GM23338 (cell line): Measurements from ENCODE around the gene PDRG1. TPM values are rescaled to one million over a fixed set of nuclear protein-coding genes. Genes with fewer than 3 reads are reported as not detected.
A peak's percentile ranks its signal among the peaks of the same experiment; 100 is the strongest.

Source experiments
- ATAC-seq: fragments of 200-7000 bp; cut with Tn5 transposase; 3 replicates; pipeline ENCODE4 v1.9.1; 2020
- DNase-seq: peaks from one replicate; pipeline ENCODE4 v3.0.0-alpha.2; 2015; ENCODE audit warnings: low spot score
- H2AFZ ChIP-seq: fragments of 200-600 bp; sonication (generic); 2 replicates; pipeline ENCODE4 v1.8.0; 2016; ENCODE audit warnings: antibody characterized with exemption, mild to moderate bottlenecking, moderate library complexity
- H3F3A ChIP-seq: fragments of 200-600 bp; sonication (generic); replicated peaks from 2 replicates; pipeline ENCODE4 v1.8.0; 2017; ENCODE audit warnings: antibody characterized with exemption, mixed run types, low read depth
- H3K27ac ChIP-seq: fragments of 200-600 bp; sonication (generic); 2 replicates; pipeline ENCODE4 v1.6.1; 2016; ENCODE audit warnings: low read depth
- H3K27me3 ChIP-seq: fragments of 200-600 bp; sonication (generic); 2 replicates; pipeline ENCODE4 v1.8.0; 2016; ENCODE audit warnings: mild to moderate bottlenecking, mixed run types, moderate library complexity; ENCODE audit not compliant: insufficient read depth
- H3K36me3 ChIP-seq: fragments of 200-600 bp; sonication (generic); 2 replicates; pipeline ENCODE4 v1.8.0; 2016; ENCODE audit warnings: mild to moderate bottlenecking; ENCODE audit not compliant: insufficient read depth
- H3K4me1 ChIP-seq: fragments of 200-600 bp; sonication (generic); 2 replicates; pipeline ENCODE4 v1.8.0; 2016; ENCODE audit warnings: mild to moderate bottlenecking, moderate library complexity; ENCODE audit not compliant: insufficient read depth
- H3K4me2 ChIP-seq: fragments of 200-600 bp; sonication (generic); 2 replicates; pipeline ENCODE4 v1.7.1; 2017; ENCODE audit warnings: mixed run types
- H3K4me3 ChIP-seq: fragments of 200-600 bp; sonication (generic); 2 replicates; pipeline ENCODE4 v1.6.1; 2016; ENCODE audit warnings: mixed run types
- H3K79me2 ChIP-seq: fragments of 200-600 bp; sonication (generic); replicated peaks from 2 replicates; pipeline ENCODE4 v1.8.0; 2017; ENCODE audit warnings: mild to moderate bottlenecking; ENCODE audit not compliant: insufficient read depth
- H3K9me2 ChIP-seq: fragments of 200-600 bp; sonication (generic); 2 replicates; pipeline ENCODE4 v1.8.0; 2017; ENCODE audit not compliant: insufficient read depth
- H4K20me1 ChIP-seq: fragments of 200-600 bp; sonication (generic); replicated peaks from 2 replicates; pipeline ENCODE4 v1.8.0; 2017; ENCODE audit warnings: mild to moderate bottlenecking; ENCODE audit not compliant: insufficient read depth
- H3K27ac Mint-ChIP-seq: 2 replicates; pipeline ENCODE4 v1.8.0; 2020; ENCODE audit warnings: inconsistent platforms, mild to moderate bottlenecking, moderate library complexity, mixed read lengths
- H3K27me3 Mint-ChIP-seq: 3 replicates; pipeline ENCODE4 v1.8.0; 2022; ENCODE audit warnings: low read depth, mild to moderate bottlenecking, moderate library complexity, mixed read lengths, inconsistent platforms; ENCODE audit not compliant: insufficient read depth, poor library complexity
- H3K36me3 Mint-ChIP-seq: 3 replicates; pipeline ENCODE4 v1.8.0; 2021; ENCODE audit warnings: low read depth, mild to moderate bottlenecking, inconsistent platforms, moderate library complexity, mixed read lengths
- H3K4me1 Mint-ChIP-seq: 3 replicates; pipeline ENCODE4 v1.8.0; 2020; ENCODE audit warnings: mild to moderate bottlenecking, inconsistent platforms, mixed read lengths
- H3K4me3 Mint-ChIP-seq: 3 replicates; pipeline ENCODE4 v1.8.0; 2021; ENCODE audit warnings: moderate library complexity, mild to moderate bottlenecking, inconsistent platforms, mixed read lengths
- H3K9me3 Mint-ChIP-seq: 3 replicates; pipeline ENCODE4 v1.8.0; 2020; ENCODE audit warnings: moderate library complexity, mild to moderate bottlenecking, inconsistent platforms, mixed read lengths
- CREB1 ChIP-seq: fragments of 250-450 bp; sonication (Bioruptor Pico); IDR thresholded peaks from 2 replicates; pipeline ENCODE4 v1.5.0; 2020; ENCODE audit warnings: low read depth, mild to moderate bottlenecking, moderate library complexity
- CTCF ChIP-seq, 2 experiments: fragments of 200-600 bp in 1 of 2; sonication (generic) in 1 of 2; conservative IDR thresholded peaks; 2 replicates each; pipeline versions ENCODE4 v1.5.1 to v1.6.1; 2016 to 2017; ENCODE audit warnings: antibody characterized with exemption in 2 of 2, low read depth in 2 of 2, mild to moderate bottlenecking in 2 of 2, moderate library complexity in 1 of 2
- ETS1 ChIP-seq: IDR thresholded peaks from 2 replicates; pipeline ENCODE4 v1.6.1; 2016; ENCODE audit warnings: antibody characterized with exemption
- EZH2 ChIP-seq: fragments of 200-600 bp; sonication (generic); IDR thresholded peaks from one replicate; pipeline ENCODE4 v1.8.0; 2017; ENCODE audit warnings: antibody characterized with exemption, mild to moderate bottlenecking, low read depth; ENCODE audit not compliant: unreplicated experiment
- EZH2phosphoT487 ChIP-seq: fragments of 200-600 bp; sonication (generic); IDR thresholded peaks from one replicate; pipeline ENCODE4 v1.8.1; 2018; ENCODE audit warnings: antibody characterized with exemption; ENCODE audit not compliant: unreplicated experiment
- JUNB ChIP-seq: IDR thresholded peaks from one replicate; pipeline ENCODE4 v1.6.1; 2016; ENCODE audit warnings: antibody characterized with exemption; ENCODE audit not compliant: unreplicated experiment
- NANOG ChIP-seq: IDR thresholded peaks from 2 replicates; pipeline ENCODE4 v1.6.1; 2016; ENCODE audit warnings: antibody characterized with exemption, borderline replicate concordance
- POLR2AphosphoS5 ChIP-seq: IDR thresholded peaks from 2 replicates; pipeline ENCODE4 v1.6.1; 2016; ENCODE audit warnings: antibody characterized with exemption, low read depth
- REST ChIP-seq: IDR thresholded peaks from one replicate; pipeline ENCODE4 v1.6.1; 2018; ENCODE audit warnings: antibody characterized with exemption; ENCODE audit not compliant: unreplicated experiment
- STAT1 ChIP-seq: IDR thresholded peaks from one replicate; pipeline ENCODE4 v1.6.1; 2016; ENCODE audit warnings: antibody characterized with exemption; ENCODE audit not compliant: unreplicated experiment
- ZNF114 ChIP-seq: fragments of 250-450 bp; sonication (Bioruptor Pico); IDR thresholded peaks from 2 replicates; pipeline ENCODE4 v1.5.0; 2020; ENCODE audit warnings: mild to moderate bottlenecking, moderate library complexity
- ZNF331 ChIP-seq: fragments of 250-450 bp; sonication (Bioruptor Pico); IDR thresholded peaks from 2 replicates; pipeline ENCODE4 v1.5.0; 2020; ENCODE audit warnings: low read depth, mild to moderate bottlenecking, moderate library complexity
- ZNF462 ChIP-seq: fragments of 250-450 bp; sonication (Bioruptor Pico); IDR thresholded peaks from 2 replicates; pipeline ENCODE4 v1.5.0; 2020; ENCODE audit warnings: mild to moderate bottlenecking, moderate library complexity
- polyA plus RNA-seq: library from polyadenylated mRNA; unstranded; fragments of >200 nt; fragmentation: Nextera tagmentation; extraction: Ambion mirVana; gene quantifications from 2 replicates; pipeline ENCODE4 v1.2.1, GENCODE V29; 2016
- total RNA-seq: library from RNA; depleted of rRNA; stranded (reverse); fragments of >200 nt; shearing (Covaris generic); gene quantifications from 2 replicates; pipeline ENCODE4 v1.2.3, GENCODE V29; 2014

Gene PDRG1
- total and polyA plus RNA-seq, 2 experiments from 2014 or later = 10.5 to 27.8 TPM

- Histone ChIP-seq H3K4me1 (peaks cover 3% of the 10 kb centered on the region; the same call in 1 of the 2 replicates), H3F3A (0 out of 2 replicates have a peak, but pooled peaks cover 3% of the 10 kb centered on the region), H4K20me1 (no peaks in the 10 kb centered on the region), H3K27me3 (no peaks in the 10 kb centered on the region), H3K27ac (no peak overlapping the region), H3K36me3 (no peaks in the 10 kb centered on the region), H2AFZ (peak overlapping the region; percentile 89), H3K79me2 (no peaks in the 10 kb centered on the region), H3K4me2 (no peak overlapping the region), H3K9me2 (no peaks in the 10 kb centered on the region), H3K4me3 (no peak overlapping the region)
- DNase-seq = no peak
- Mint-ChIP-seq H3K4me3 (no peak overlapping the region), H3K27ac (no peak overlapping the region), H3K4me1 (0 out of 3 replicates have a peak, but pooled peaks cover 2% of the 10 kb centered on the region), H3K9me3 (peaks cover 14% of the 10 kb centered on the region; the same call in 2 of the 3 replicates), H3K36me3 (no peaks in the 10 kb centered on the region; the same call in 2 of the 3 replicates), H3K27me3 (peaks cover 10% of the 10 kb centered on the region)
- no peak for ATAC-seq
- TF ChIP-seq NANOG = no peak
- TF ChIP-seq JUNB = no peak
- no peak for TF ChIP-seq CTCF (conservative IDR thresholded peaks at IDR 0.05; ENCODE audit: low read depth in 2 of 2)
- TF ChIP-seq STAT1 = no peak
- TF ChIP-seq EZH2phosphoT487 = no peak
- TF ChIP-seq ETS1 = no peak
- no peak for TF ChIP-seq EZH2
- TF ChIP-seq ZNF462 (CRISPR knock-in tag) = no peak
- TF ChIP-seq POLR2AphosphoS5 = no peak
- no peak for TF ChIP-seq ZNF331 (CRISPR knock-in tag)
- TF ChIP-seq REST = no peak
- no peak for TF ChIP-seq ZNF114 (CRISPR knock-in tag)
- TF ChIP-seq CREB1 = no peak
Observed at GRCh38 chr20:31956556-31957526, 5.0 kb upstream of the PDRG1 start.
